A204.1 (cell line): ENCODE data around the gene SIRT2.
"Not testable (repeated sequence)": the region's sequence is repeated elsewhere in the genome, so short reads cannot be mapped to it uniquely, and the experiment has no call there.

Experiments used
- FAIRE-seq: peaks from 2 replicates; lab custom pipeline; 2012; peaks lifted over from hg19 to GRCh38; lab: Jason Lieb, UNC

The SIRT2 gene

GRCh38 chr19:38894968-38895367 is 4.5 kb downstream of the SIRT2 start:
- no peak for FAIRE-seq

- no peak for FAIRE-seq
These were observed 6.1 kb downstream of the SIRT2 start for GRCh38 chr19:38893341-38893771.

GRCh38 chr19:38892841-38893240 is 6.6 kb downstream of the SIRT2 start:
- FAIRE-seq, result no peak

- FAIRE-seq, result no peak
These were observed 7.6 kb downstream of the SIRT2 start for GRCh38 chr19:38891771-38892170.

GRCh38 chr19:38890686-38891085 is 8.7 kb downstream of the SIRT2 start:
- FAIRE-seq, result no peak

- FAIRE-seq, result no peak
These were observed 9.6 kb downstream of the SIRT2 start for GRCh38 chr19:38889803-38890202.

GRCh38 chr19:38888876-38889275 is 10.5 kb downstream of the SIRT2 start:
- no peak for FAIRE-seq

GRCh38 chr19:38884691-38885090 is 14.7 kb downstream of the SIRT2 start:
- not testable (repeated sequence) for FAIRE-seq

- no peak for FAIRE-seq
These were observed 16.1 kb downstream of the SIRT2 start for GRCh38 chr19:38883286-38883685.

GRCh38 chr19:38880882-38881609 is 18.4 kb downstream of the SIRT2 start:
- FAIRE-seq, result no peak

- FAIRE-seq, result no peak
These were observed 19.1 kb downstream of the SIRT2 start for GRCh38 chr19:38880076-38880881.

- FAIRE-seq, result no peak
These were observed 20.0 kb downstream of the SIRT2 start for GRCh38 chr19:38879400-38879751.

- no peak for FAIRE-seq
These were observed 20.6 kb downstream of the SIRT2 start for GRCh38 chr19:38878575-38879399.

- FAIRE-seq, result no peak
These were observed 21.4 kb downstream of the SIRT2 start, which contains the start of gene RINL for GRCh38 chr19:38877781-38878574. Gene RINL (minus strand): TSS chr19:38878275. CDS start chr19:38876742, 1,533 bp downstream.

- no peak for FAIRE-seq
These were observed 23.6 kb downstream of the SIRT2 start for GRCh38 chr19:38875656-38876395.

- FAIRE-seq, result not testable (repeated sequence)
These were observed 26.0 kb downstream of the SIRT2 start for GRCh38 chr19:38873400-38873799.

- no peak for FAIRE-seq
These were observed 28.8 kb downstream of the SIRT2 start for GRCh38 chr19:38870612-38871011.

- FAIRE-seq, result no peak
These were observed 29.4 kb downstream of the SIRT2 start for GRCh38 chr19:38869836-38870607.

GRCh38 chr19:38869160-38869835 is 30.1 kb downstream of the SIRT2 start:
- no peak for FAIRE-seq

- FAIRE-seq, result no peak
These were observed 30.9 kb downstream of the SIRT2 start for GRCh38 chr19:38868551-38868950.
